Measurements from ENCODE around the gene SYT10. TPM values are rescaled to one million over a fixed set of nuclear protein-coding genes. Genes with fewer than 3 reads are reported as not detected.
"Not testable (repeated sequence)": the region's sequence is repeated elsewhere in the genome, so short reads cannot be mapped to it uniquely, and the experiment has no call there.

SYT10 gene
- total RNA-seq, 1 donor from 2014 or later, result not detected

DNA sequence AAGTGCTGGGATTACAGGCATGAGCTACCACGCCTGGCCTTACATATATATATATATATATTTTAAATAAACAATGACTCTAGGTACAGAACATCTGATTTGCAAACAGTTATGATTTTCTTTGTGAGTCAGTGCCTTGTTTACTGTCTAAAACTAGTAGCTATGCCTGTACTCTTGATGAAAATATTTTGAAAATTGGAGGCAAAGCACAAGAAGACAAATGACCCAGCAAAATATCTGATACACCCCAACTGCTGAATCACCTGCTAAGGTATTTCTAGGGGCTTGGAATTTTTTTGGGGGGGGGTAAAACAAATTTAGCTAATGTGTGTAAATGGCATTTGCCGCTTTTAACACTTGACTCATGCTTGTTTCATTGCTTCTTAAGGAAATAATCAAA, 69.3 kb downstream of the SYT10 start:
- Histone ChIP-seq H3K36me3 (no peaks in the 10 kb centered on the region), H3K27ac (no peak overlapping the region), H3K4me3 (no peak overlapping the region), H3K4me1 (no peaks in the 10 kb centered on the region), H3K9me3 (no peaks in the 10 kb centered on the region), H3K27me3 (no peaks in the 10 kb centered on the region)
- TF ChIP-seq, protein P1, sequence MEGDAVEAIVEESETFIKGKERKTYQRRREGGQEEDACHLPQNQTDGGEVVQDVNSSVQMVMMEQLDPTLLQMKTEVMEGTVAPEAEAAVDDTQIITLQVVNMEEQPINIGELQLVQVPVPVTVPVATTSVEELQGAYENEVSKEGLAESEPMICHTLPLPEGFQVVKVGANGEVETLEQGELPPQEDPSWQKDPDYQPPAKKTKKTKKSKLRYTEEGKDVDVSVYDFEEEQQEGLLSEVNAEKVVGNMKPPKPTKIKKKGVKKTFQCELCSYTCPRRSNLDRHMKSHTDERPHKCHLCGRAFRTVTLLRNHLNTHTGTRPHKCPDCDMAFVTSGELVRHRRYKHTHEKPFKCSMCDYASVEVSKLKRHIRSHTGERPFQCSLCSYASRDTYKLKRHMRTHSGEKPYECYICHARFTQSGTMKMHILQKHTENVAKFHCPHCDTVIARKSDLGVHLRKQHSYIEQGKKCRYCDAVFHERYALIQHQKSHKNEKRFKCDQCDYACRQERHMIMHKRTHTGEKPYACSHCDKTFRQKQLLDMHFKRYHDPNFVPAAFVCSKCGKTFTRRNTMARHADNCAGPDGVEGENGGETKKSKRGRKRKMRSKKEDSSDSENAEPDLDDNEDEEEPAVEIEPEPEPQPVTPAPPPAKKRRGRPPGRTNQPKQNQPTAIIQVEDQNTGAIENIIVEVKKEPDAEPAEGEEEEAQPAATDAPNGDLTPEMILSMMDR (IDR thresholded peaks at IDR 0.05), result no peak
- intact Hi-C loops (cut with DNase I), result no loop called here
- no peak for DNase-seq (ENCODE audit: low spot score in 2 of 2)

DNA sequence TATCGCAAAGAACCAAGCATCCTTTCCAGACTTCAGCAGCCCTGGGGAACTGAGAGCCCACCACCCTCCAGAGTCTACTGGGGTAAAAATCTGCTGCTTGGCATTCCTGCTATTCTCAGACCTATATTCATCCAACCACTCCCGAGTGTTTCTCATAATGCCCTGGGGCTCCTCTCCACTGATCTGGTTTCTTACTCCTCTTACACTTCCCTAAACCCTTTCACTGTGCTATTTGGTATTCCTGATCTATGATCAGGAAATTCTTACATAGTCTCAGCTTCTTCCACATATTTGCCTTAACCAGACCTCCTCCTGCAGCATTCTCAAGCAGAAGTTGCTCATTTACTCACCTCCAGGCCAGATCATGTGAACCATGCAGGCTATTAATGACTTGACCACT, 82.4 kb downstream of the SYT10 start:
- H3K9me3 ChIP-seq, result no peaks in the 10 kb centered on the region
- TF ChIP-seq, protein P1 (IDR thresholded peaks at IDR 0.05), result no peak
- intact Hi-C loops (cut with DNase I), result no loop called here
- H3K27me3 ChIP-seq, result no peaks in the 10 kb centered on the region
- no peak for DNase-seq (ENCODE audit: low spot score in 2 of 2)
- no peak overlapping the region for H3K27ac ChIP-seq
- H3K4me3 ChIP-seq, result no peak overlapping the region
- H3K4me1 ChIP-seq, result no peaks in the 10 kb centered on the region
- no peaks in the 10 kb centered on the region for H3K36me3 ChIP-seq

DNA sequence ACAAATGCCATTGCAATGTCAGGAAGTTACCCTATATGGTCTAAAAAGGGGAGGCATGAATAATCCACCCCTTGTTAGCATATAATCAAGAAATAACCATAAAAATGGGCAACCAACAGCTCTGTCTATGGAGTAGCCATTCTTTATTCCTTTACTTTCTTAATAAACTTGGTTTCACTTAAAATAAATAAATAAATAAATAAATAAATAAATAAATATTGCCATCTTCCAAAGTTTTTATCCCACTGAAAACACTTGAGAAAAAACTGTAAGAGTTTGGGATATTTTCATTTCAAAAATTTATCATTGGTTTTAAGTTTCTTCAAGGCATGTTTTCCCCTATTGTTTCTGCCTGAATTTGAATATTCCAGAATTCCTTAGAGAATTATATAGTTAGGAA, 89.8 kb downstream of the SYT10 start:
- Histone ChIP-seq H3K4me1 (no peaks in the 10 kb centered on the region), H3K27ac (no peak overlapping the region), H3K36me3 (no peaks in the 10 kb centered on the region)

DNA sequence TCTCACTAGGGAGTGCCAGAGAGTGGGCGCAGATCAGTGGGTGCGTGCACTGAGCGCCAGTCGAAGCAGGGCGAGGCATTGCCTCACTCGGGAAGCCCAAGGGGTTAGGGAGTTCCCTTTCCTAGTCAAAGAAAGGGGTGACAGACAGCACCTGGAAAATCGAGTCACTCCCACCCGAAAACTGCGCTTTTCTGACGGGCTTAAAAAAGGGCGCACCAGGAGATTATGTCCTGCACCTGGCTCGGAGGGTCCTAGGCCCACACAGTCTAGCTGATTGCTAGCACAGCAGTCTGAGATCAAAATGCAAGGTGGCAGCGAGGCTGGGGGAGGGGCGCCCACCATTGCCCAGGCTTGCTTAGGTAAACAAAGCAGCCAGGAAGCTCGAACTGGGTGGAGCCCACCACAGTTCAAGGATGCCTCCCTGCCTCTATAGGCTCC, 107.6 kb downstream of the SYT10 start:
- H3K9me3 ChIP-seq; intact Hi-C loops (cut with DNase I); H3K27ac ChIP-seq; H3K27me3 ChIP-seq; H3K4me1 ChIP-seq; H3K4me3 ChIP-seq; H3K36me3 ChIP-seq; DNase-seq (ENCODE audit: low spot score in 2 of 2): not testable (repeated sequence)

More for the DNA sequence above, 89.8 kb downstream of the SYT10 start:
- Histone ChIP-seq H3K4me3 (no peak overlapping the region), H3K27me3 (no peaks in the 10 kb centered on the region), H3K9me3 (no peaks in the 10 kb centered on the region)
- TF ChIP-seq, protein P1 (IDR thresholded peaks at IDR 0.05), result no peak
- intact Hi-C loops (cut with DNase I), result no loop called here
- DNase-seq (ENCODE audit: low spot score in 2 of 2), result no peak

DNA sequence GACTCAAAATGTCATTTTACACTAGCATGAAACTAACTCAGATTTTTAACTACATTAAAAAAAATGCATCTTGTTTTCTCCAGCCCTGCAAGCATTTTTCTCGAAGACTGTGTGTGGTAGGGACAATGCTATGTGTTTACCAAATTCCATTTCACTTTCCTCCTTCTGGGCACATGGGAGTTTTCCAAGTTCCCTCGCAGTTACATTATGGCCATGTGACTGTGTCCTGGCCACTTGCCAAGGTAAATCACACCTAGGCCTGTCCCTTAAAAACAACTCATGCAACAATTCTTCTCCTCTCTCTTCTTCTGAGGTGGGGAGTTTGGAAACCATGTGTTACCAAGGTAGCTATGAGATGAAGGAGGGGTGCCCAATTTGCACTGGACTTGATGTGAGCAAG, 108.7 kb downstream of the SYT10 start:
- intact Hi-C loops (cut with DNase I), result no loop called here
- no peaks in the 10 kb centered on the region for H3K9me3 ChIP-seq
- no peak for DNase-seq (ENCODE audit: low spot score in 2 of 2)
- H3K36me3 ChIP-seq, result no peaks in the 10 kb centered on the region
- TF ChIP-seq, protein P1 (IDR thresholded peaks at IDR 0.05), result no peak
- H3K27ac ChIP-seq, result no peak overlapping the region
- H3K27me3 ChIP-seq, result no peaks in the 10 kb centered on the region
- no peak overlapping the region for H3K4me3 ChIP-seq
- no peaks in the 10 kb centered on the region for H3K4me1 ChIP-seq

Measured in ascending aorta (tissue), 2 donors.